Astrocyte of the spinal cord (primary cell): ENCODE results near the gene TAF3.

Experiments
- DNase-seq: peaks from one replicate; pipeline ENCODE4 v3.0.0; 2011; ENCODE audit warnings: low read depth, low spot score
- H3K4me3 ChIP-seq: 2 replicates; pipeline ENCODE4 v1.5.1; 2011; ENCODE audit warnings: low read depth, mild to moderate bottlenecking, low read length, moderate library complexity
- in situ Hi-C: cut with HindIII; loops from 2 replicates; pipeline ENCODE4 v1.10.0; 2017; ENCODE audit warnings: low sequenced_read_pairs
- TF ChIP-seq, protein P1 (sequence below): IDR thresholded peaks from 2 replicates; pipeline ENCODE4 v1.5.1; 2012; ENCODE audit warnings: low read depth, mild to moderate bottlenecking, low read length, inconsistent platforms

The TAF3 gene

DNA sequence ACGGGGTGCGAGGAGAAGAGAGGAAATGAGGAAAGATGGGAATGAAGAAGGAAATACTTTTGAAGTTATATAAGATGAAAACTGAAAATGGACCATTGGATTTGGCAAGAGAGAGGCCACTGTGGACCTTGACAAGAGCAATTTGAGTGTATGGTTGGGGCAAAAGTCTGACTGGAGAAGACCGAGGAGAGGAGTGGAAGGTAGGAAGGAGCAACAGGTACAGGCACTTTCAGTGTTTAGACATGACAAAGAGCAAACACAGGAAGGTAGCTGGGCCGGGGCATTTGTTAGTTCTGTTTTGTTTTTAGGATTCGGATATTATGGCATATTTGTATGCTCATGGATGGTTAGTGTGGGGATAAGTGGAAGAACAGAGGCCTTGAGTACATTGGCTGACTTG is 99.4 kb downstream of the TAF3 start:
- DNase-seq: no peak
- TF ChIP-seq, protein P1, sequence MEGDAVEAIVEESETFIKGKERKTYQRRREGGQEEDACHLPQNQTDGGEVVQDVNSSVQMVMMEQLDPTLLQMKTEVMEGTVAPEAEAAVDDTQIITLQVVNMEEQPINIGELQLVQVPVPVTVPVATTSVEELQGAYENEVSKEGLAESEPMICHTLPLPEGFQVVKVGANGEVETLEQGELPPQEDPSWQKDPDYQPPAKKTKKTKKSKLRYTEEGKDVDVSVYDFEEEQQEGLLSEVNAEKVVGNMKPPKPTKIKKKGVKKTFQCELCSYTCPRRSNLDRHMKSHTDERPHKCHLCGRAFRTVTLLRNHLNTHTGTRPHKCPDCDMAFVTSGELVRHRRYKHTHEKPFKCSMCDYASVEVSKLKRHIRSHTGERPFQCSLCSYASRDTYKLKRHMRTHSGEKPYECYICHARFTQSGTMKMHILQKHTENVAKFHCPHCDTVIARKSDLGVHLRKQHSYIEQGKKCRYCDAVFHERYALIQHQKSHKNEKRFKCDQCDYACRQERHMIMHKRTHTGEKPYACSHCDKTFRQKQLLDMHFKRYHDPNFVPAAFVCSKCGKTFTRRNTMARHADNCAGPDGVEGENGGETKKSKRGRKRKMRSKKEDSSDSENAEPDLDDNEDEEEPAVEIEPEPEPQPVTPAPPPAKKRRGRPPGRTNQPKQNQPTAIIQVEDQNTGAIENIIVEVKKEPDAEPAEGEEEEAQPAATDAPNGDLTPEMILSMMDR: no peak
- H3K4me3 ChIP-seq: no peak overlapping the region
- in situ Hi-C loops: no loop called here

DNA sequence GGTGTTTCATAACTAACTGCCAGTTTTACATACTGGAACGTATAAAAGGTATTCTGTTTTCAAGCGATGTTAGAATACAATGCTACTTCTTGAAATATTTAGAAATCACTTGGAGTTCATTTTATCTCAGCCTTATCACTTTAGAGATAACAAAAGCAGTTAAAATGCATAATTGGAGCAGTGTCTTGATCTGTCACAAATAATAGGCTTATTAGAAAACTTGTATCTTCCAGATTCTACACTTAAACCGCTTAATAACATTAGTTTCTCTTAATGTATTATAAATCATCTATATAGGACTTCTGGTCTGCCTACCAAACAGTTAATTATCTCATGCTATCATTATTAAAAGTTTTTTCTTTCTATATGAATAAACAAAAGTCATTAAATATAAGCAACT is 104.4 kb downstream of the TAF3 start:
- no peak overlapping the region for H3K4me3 ChIP-seq
- no peak for DNase-seq
- in situ Hi-C loops: no loop called here
- TF ChIP-seq, protein P1: no peak

GRCh38 chr10:7928536-7928935 is 110.2 kb downstream of the TAF3 start:
- TF ChIP-seq, protein P1: no peak
- H3K4me3 ChIP-seq: no peak overlapping the region
- DNase-seq: no peak
- in situ Hi-C loops: no loop called here

DNA sequence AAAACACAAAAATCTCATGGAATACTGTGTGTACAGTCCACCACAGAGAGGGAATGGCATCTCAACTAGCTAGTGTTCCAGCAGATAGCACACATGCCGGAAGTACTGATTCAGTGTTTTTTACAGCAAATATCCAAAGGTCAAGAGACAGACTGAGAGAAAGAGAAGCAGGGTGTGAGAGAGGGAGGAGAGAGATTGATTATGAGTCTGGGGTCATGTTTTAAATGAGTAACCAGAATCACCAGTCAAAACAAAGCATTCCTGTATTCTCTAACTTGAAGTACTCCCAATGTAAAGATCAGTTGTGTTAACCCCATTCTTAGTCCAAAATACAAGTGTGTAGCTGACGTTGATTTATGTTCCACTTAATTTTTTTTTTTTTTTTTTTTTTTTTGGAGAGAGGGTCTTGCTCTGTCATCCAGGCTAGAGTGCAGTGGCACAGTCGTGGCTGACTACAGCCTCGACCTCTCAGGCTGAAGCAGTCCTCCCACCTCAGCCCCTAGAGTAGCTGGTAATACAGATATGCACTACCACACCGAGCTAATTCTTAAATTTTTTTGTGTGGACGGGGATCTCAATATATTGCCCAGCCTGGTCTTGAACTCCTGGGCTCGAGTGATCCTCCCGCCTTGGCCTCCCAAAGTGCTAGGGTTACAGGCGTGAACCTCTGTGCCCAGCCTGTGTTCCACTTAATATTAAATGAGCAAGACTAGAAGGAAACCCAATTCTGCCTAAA is 114.2 kb downstream of the TAF3 start:
- no peak overlapping the region for H3K4me3 ChIP-seq
- TF ChIP-seq, protein P1: no peak
- in situ Hi-C loops: no loop called here
- DNase-seq: no peak

- TF ChIP-seq, protein P1: no peak
- no peak for DNase-seq
- in situ Hi-C loops: no loop called here
Measured at GRCh38 chr10:7933262-7933661, 115.0 kb downstream of the TAF3 start.

GRCh38 chr10:7933757-7934156 is 115.5 kb downstream of the TAF3 start:
- DNase-seq: no peak
- TF ChIP-seq, protein P1: no peak
- in situ Hi-C loops: no loop called here
- no peak overlapping the region for H3K4me3 ChIP-seq

More at GRCh38 chr10:7933262-7933661, 115.0 kb downstream of the TAF3 start:
- no peak overlapping the region for H3K4me3 ChIP-seq
